HEK293T (cell line): ENCODE data around the gene NAIP.
"Not testable (repeated sequence)": the region's sequence is repeated elsewhere in the genome, so short reads cannot be mapped to it uniquely, and the experiment has no call there.

ENCODE experiments used
- BHLHE40 ChIP-seq: fragments of 450-650 bp; IDR thresholded peaks from 2 replicates; pipeline ENCODE4 v1.6.1; 2016; ENCODE audit warnings: mild to moderate bottlenecking, moderate library complexity, borderline replicate concordance
- CTBP1 ChIP-seq: fragments of 450-650 bp; IDR thresholded peaks from 2 replicates; pipeline ENCODE4 v1.6.1; 2016; ENCODE audit warnings: borderline replicate concordance
- FOXA1 ChIP-seq: fragments of 450-650 bp; IDR thresholded peaks from 2 replicates; pipeline ENCODE4 v1.6.1; 2016; ENCODE audit warnings: mild to moderate bottlenecking
- FOXM1 ChIP-seq: fragments of 450-650 bp; IDR thresholded peaks from 2 replicates; pipeline ENCODE4 v1.6.1; 2017; ENCODE audit warnings: mild to moderate bottlenecking, borderline replicate concordance
- HDGF ChIP-seq: fragments of 450-650 bp; IDR thresholded peaks from 2 replicates; pipeline ENCODE4 v1.6.1; 2017; ENCODE audit warnings: antibody characterized with exemption, borderline replicate concordance
- NFRKB ChIP-seq: fragments of 450-650 bp; IDR thresholded peaks from 2 replicates; pipeline ENCODE4 v1.6.1; 2016; ENCODE audit warnings: mild to moderate bottlenecking, moderate library complexity
- SP1 ChIP-seq: fragments of 450-650 bp; IDR thresholded peaks from 2 replicates; pipeline ENCODE4 v1.6.1; 2017
- SUZ12 ChIP-seq: fragments of 450-650 bp; IDR thresholded peaks from 2 replicates; pipeline ENCODE4 v1.6.1; 2016; ENCODE audit warnings: mild to moderate bottlenecking
- ZNF384 ChIP-seq: fragments of 450-650 bp; IDR thresholded peaks from 2 replicates; pipeline ENCODE4 v1.6.1; 2016

DNA sequence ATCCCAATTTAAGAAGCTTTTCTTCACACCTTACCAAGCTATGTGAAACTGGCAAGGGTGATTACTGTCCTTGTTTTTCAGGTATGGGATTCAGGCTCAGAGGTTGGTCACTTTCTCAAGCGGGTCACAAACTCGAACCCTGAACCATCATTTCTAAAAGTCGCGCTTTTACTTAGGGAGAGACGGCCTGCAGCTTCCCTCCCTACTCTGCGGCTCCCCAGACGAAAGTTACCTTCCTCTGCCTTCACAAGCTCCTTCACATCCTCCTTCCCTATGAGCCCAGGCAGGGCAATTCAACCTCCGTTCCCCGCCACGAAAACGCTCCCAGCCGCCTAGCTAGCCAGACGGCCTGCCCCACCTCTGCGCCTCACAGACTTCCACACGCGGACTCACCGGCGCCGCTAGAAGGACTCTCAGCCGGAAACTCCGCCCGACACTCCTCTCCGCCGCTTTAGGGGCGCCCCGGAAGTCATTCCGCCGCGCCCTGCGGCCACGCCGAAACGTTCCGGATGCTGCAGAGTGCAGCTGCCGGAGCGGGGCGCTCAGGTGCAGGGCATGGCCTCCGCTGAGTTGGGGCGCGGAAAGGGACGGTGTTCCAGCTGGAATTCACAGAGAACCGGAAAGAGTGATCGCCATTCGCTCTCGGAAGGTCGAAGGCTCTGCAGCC lies 42.3 kb upstream of the NAIP start, which contains the start of gene GTF2H2:
- TF ChIP-seq ZNF384, SP1, FOXM1, BHLHE40, SUZ12, FOXA1, NFRKB, CTBP1, HDGF: not testable (repeated sequence)
